Measurements from ENCODE around the gene MUC5AC.

Gene MUC5AC

GRCh38 chr11:1197886-1198560, 40.3 kb downstream of the MUC5AC start:
- no peak for DNase-seq

- DNase-seq = no peak
Observed at GRCh38 chr11:1198561-1199240, 40.9 kb downstream of the MUC5AC start.

- no peak for DNase-seq
Observed at GRCh38 chr11:1199241-1199750, 41.5 kb downstream of the MUC5AC start.

- no peak for DNase-seq
Observed at GRCh38 chr11:1199751-1200610, 42.2 kb downstream of the MUC5AC start.

- DNase-seq = no peak
Observed at GRCh38 chr11:1200611-1201191, 42.9 kb downstream of the MUC5AC start.

GRCh38 chr11:1201395-1202153, 43.8 kb downstream of the MUC5AC start:
- DNase-seq = no peak

GRCh38 chr11:1202154-1202775, 44.5 kb downstream of the MUC5AC start:
- DNase-seq = no peak

- peak; percentile 2 for DNase-seq
Observed at GRCh38 chr11:1202776-1203504, 45.2 kb downstream of the MUC5AC start.

- DNase-seq = no peak
Observed at GRCh38 chr11:1203505-1204271, 45.9 kb downstream of the MUC5AC start.

GRCh38 chr11:1204381-1205101, 46.8 kb downstream of the MUC5AC start:
- no peak for DNase-seq

GRCh38 chr11:1205121-1205986, 47.6 kb downstream of the MUC5AC start:
- DNase-seq = no peak

- DNase-seq = no peak
Observed at GRCh38 chr11:1205987-1206331, 48.2 kb downstream of the MUC5AC start.

- no peak for DNase-seq
Observed at GRCh38 chr11:1206391-1207271, 48.9 kb downstream of the MUC5AC start.

GRCh38 chr11:1207401-1208143, 49.8 kb downstream of the MUC5AC start:
- no peak for DNase-seq

GRCh38 chr11:1208144-1208393, 50.3 kb downstream of the MUC5AC start:
- no peak for DNase-seq

GRCh38 chr11:1208394-1209261, 50.9 kb downstream of the MUC5AC start:
- no peak for DNase-seq

Measured in kidney glomerular epithelial cell (primary cell).